C4-2B (cell line): ENCODE results near the gene CLSTN2.

ENCODE experiments used
- ZFX ChIP-seq: fragments of 450-650 bp; IDR thresholded peaks from 2 replicates; pipeline ENCODE4 v1.6.1; 2017
- TF ChIP-seq, protein P1 (sequence below): fragments of 450-650 bp; conservative IDR thresholded peaks from 2 replicates; pipeline ENCODE4 v1.5.1; 2017; ENCODE audit warnings: mild to moderate bottlenecking

- TF ChIP-seq, protein P1, sequence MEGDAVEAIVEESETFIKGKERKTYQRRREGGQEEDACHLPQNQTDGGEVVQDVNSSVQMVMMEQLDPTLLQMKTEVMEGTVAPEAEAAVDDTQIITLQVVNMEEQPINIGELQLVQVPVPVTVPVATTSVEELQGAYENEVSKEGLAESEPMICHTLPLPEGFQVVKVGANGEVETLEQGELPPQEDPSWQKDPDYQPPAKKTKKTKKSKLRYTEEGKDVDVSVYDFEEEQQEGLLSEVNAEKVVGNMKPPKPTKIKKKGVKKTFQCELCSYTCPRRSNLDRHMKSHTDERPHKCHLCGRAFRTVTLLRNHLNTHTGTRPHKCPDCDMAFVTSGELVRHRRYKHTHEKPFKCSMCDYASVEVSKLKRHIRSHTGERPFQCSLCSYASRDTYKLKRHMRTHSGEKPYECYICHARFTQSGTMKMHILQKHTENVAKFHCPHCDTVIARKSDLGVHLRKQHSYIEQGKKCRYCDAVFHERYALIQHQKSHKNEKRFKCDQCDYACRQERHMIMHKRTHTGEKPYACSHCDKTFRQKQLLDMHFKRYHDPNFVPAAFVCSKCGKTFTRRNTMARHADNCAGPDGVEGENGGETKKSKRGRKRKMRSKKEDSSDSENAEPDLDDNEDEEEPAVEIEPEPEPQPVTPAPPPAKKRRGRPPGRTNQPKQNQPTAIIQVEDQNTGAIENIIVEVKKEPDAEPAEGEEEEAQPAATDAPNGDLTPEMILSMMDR: no peak
- no peak for TF ChIP-seq ZFX
Measured at GRCh38 chr3:140384876-140385275, 449.9 kb downstream of the CLSTN2 start.
